ENCODE data around the gene RTL5.

The RTL5 gene

GRCh38 chrX:72114807-72115206 lies 16.9 kb downstream of the RTL5 start:
- H3K4me3 ChIP-seq (ENCODE audit: low read length, poor library complexity, severe bottlenecking), result no peak overlapping the region
- H2AFZ ChIP-seq (ENCODE audit: low read length), result no peak overlapping the region
- no peaks in the 10 kb centered on the region for H4K20me1 ChIP-seq (ENCODE audit: insufficient read depth, low read length, poor library complexity, severe bottlenecking)
- H3K36me3 ChIP-seq (ENCODE audit: insufficient read depth, low read length), result no peaks in the 10 kb centered on the region
- H3F3A ChIP-seq (ENCODE audit: low read depth), result no peaks in the 10 kb centered on the region
- H3K9me3 ChIP-seq (ENCODE audit: insufficient read depth, low read depth, low read length), result no peaks in the 10 kb centered on the region
- H3K27me3 ChIP-seq (ENCODE audit: insufficient read depth, low read length, poor library complexity, severe bottlenecking), result no peaks in the 10 kb centered on the region
- H3K4me2 ChIP-seq (ENCODE audit: low read depth, low read length, poor library complexity, severe bottlenecking), result no peak overlapping the region
- peaks cover 18% of the 10 kb centered on the region for H3K4me1 ChIP-seq (ENCODE audit: insufficient read depth, low read length, poor library complexity, severe bottlenecking)
- H3K9ac ChIP-seq (ENCODE audit: low read depth, low read length, poor library complexity, severe bottlenecking), result no peak overlapping the region
- TF ChIP-seq EZH2phosphoT487 (IDR thresholded peaks at IDR 0.05; ENCODE audit: borderline replicate concordance), result no peak
- no peaks in the 10 kb centered on the region for H3K9me2 ChIP-seq (replicated peaks; ENCODE audit: low read depth, low read length)
- no peaks in the 10 kb centered on the region for H3K79me2 ChIP-seq (ENCODE audit: insufficient read depth, low read length)

DNA sequence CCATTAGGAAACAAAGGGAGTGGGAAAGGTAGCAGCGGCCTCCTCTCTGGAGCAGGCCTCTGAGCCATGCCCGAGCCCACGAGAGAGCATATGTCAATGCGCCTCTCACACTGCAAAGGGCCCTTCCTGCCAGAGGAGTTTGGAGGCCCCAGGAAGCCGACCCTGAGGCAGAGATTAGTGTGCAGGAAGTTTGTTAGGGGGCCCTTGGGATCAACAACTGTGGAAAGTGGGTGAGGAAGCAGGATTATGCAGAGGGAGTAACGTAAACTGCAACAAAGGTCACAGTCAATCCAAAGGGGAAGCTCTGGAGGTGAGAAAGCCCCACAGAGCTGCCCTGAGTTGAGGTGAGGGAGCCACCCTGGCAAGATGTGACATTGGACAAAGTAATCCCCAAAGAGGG lies 17.4 kb downstream of the RTL5 start:
- H3K27me3 ChIP-seq (ENCODE audit: insufficient read depth, low read length, poor library complexity, severe bottlenecking), result no peaks in the 10 kb centered on the region
- no peaks in the 10 kb centered on the region for H3K9me3 ChIP-seq (ENCODE audit: insufficient read depth, low read depth, low read length)
- H4K20me1 ChIP-seq (ENCODE audit: insufficient read depth, low read length, poor library complexity, severe bottlenecking), result no peaks in the 10 kb centered on the region
- H3K79me2 ChIP-seq (ENCODE audit: insufficient read depth, low read length), result no peaks in the 10 kb centered on the region
- no peaks in the 10 kb centered on the region for H3F3A ChIP-seq (ENCODE audit: low read depth)
- H3K4me3 ChIP-seq (ENCODE audit: low read length, poor library complexity, severe bottlenecking), result no peak overlapping the region
- peaks cover 18% of the 10 kb centered on the region for H3K4me1 ChIP-seq (ENCODE audit: insufficient read depth, low read length, poor library complexity, severe bottlenecking)
- H3K4me2 ChIP-seq (ENCODE audit: low read depth, low read length, poor library complexity, severe bottlenecking), result no peak overlapping the region
- TF ChIP-seq, protein P1, sequence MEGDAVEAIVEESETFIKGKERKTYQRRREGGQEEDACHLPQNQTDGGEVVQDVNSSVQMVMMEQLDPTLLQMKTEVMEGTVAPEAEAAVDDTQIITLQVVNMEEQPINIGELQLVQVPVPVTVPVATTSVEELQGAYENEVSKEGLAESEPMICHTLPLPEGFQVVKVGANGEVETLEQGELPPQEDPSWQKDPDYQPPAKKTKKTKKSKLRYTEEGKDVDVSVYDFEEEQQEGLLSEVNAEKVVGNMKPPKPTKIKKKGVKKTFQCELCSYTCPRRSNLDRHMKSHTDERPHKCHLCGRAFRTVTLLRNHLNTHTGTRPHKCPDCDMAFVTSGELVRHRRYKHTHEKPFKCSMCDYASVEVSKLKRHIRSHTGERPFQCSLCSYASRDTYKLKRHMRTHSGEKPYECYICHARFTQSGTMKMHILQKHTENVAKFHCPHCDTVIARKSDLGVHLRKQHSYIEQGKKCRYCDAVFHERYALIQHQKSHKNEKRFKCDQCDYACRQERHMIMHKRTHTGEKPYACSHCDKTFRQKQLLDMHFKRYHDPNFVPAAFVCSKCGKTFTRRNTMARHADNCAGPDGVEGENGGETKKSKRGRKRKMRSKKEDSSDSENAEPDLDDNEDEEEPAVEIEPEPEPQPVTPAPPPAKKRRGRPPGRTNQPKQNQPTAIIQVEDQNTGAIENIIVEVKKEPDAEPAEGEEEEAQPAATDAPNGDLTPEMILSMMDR (conservative IDR thresholded peaks at IDR 0.05; ENCODE audit: low read length), result no peak
- no peak for TF ChIP-seq EZH2phosphoT487 (IDR thresholded peaks at IDR 0.05; ENCODE audit: borderline replicate concordance)
- H3K36me3 ChIP-seq (ENCODE audit: insufficient read depth, low read length), result no peaks in the 10 kb centered on the region
- H3K9ac ChIP-seq (ENCODE audit: low read depth, low read length, poor library complexity, severe bottlenecking), result no peak overlapping the region
- no peak overlapping the region for H2AFZ ChIP-seq (ENCODE audit: low read length)
- no peaks in the 10 kb centered on the region for H3K9me2 ChIP-seq (replicated peaks; ENCODE audit: low read depth, low read length)

- Histone ChIP-seq H3K79me2 (ENCODE audit: insufficient read depth, low read length) (no peaks in the 10 kb centered on the region), H4K20me1 (ENCODE audit: insufficient read depth, low read length, poor library complexity, severe bottlenecking) (no peaks in the 10 kb centered on the region), H2AFZ (ENCODE audit: low read length) (no peak overlapping the region), H3K27me3 (ENCODE audit: insufficient read depth, low read length, poor library complexity, severe bottlenecking) (no peaks in the 10 kb centered on the region), H3K4me1 (ENCODE audit: insufficient read depth, low read length, poor library complexity, severe bottlenecking) (peaks cover 18% of the 10 kb centered on the region), H3K36me3 (ENCODE audit: insufficient read depth, low read length) (no peaks in the 10 kb centered on the region), H3K9ac (ENCODE audit: low read depth, low read length, poor library complexity, severe bottlenecking) (no peak overlapping the region), H3F3A (ENCODE audit: low read depth) (no peaks in the 10 kb centered on the region), H3K4me2 (ENCODE audit: low read depth, low read length, poor library complexity, severe bottlenecking) (no peak overlapping the region), H3K9me3 (ENCODE audit: insufficient read depth, low read depth, low read length) (no peaks in the 10 kb centered on the region), H3K4me3 (ENCODE audit: low read length, poor library complexity, severe bottlenecking) (no peak overlapping the region), H3K9me2 (replicated peaks; ENCODE audit: low read depth, low read length) (no peaks in the 10 kb centered on the region)
- TF ChIP-seq, protein P1 (conservative IDR thresholded peaks at IDR 0.05; ENCODE audit: low read length), result no peak
- no peak for TF ChIP-seq EZH2phosphoT487 (IDR thresholded peaks at IDR 0.05; ENCODE audit: borderline replicate concordance)
Measured at GRCh38 chrX:72113461-72113860, 18.3 kb downstream of the RTL5 start.
